Measurements from ENCODE around the gene RCN1. TPM values are rescaled to one million over a fixed set of nuclear protein-coding genes. Genes with fewer than 3 reads are reported as not detected.

RCN1 gene
- total RNA-seq, 1 donor from 2014 or later = 246 TPM

- Mint-ChIP-seq H3K9me3 (no peaks in the 10 kb centered on the region), H3K4me1 (peaks cover 16% of the 10 kb centered on the region), H3K27ac (no peak overlapping the region), H3K27me3 (ENCODE audit: insufficient read depth, low read depth) (peaks cover 2% of the 10 kb centered on the region), H3K4me3 (no peak overlapping the region), H3K36me3 (no peaks in the 10 kb centered on the region)
- Histone ChIP-seq H3K4me1 (no peaks in the 10 kb centered on the region), H3K79me2 (ENCODE audit: low read depth) (no peaks in the 10 kb centered on the region), H3K27ac (no peak overlapping the region), H3K4me2 (no peak overlapping the region), H4K20me1 (ENCODE audit: low read depth) (no peaks in the 10 kb centered on the region), H3K4me3 (no peak overlapping the region), H3K27me3 (no peaks in the 10 kb centered on the region), H3K9me3 (ENCODE audit: low read depth) (no peaks in the 10 kb centered on the region), H2AFZ (replicated peaks) (no peak overlapping the region), H3F3A (ENCODE audit: low read depth) (no peaks in the 10 kb centered on the region), H3K36me3 (no peaks in the 10 kb centered on the region), H3K9ac (no peak overlapping the region)
- no peak for DNase-seq (ENCODE audit: low spot score)
- TF ChIP-seq EZH2phosphoT487 (IDR thresholded peaks at IDR 0.05) = no peak
Observed at GRCh38 chr11:32045456-32045855, 45.4 kb upstream of the RCN1 start.

GRCh38 chr11:32050264-32050663 is 40.6 kb upstream of the RCN1 start:
- Histone ChIP-seq H3K4me2 (no peak overlapping the region), H3K9ac (no peak overlapping the region), H3K27me3 (no peaks in the 10 kb centered on the region), H3K4me3 (no peak overlapping the region), H3K79me2 (ENCODE audit: low read depth) (no peaks in the 10 kb centered on the region), H2AFZ (replicated peaks) (no peak overlapping the region), H3K4me1 (peaks cover 8% of the 10 kb centered on the region), H3K9me3 (ENCODE audit: low read depth) (no peaks in the 10 kb centered on the region), H3K27ac (no peak overlapping the region), H4K20me1 (ENCODE audit: low read depth) (no peaks in the 10 kb centered on the region), H3F3A (ENCODE audit: low read depth) (no peaks in the 10 kb centered on the region), H3K36me3 (no peaks in the 10 kb centered on the region)
- peaks cover 14% of the 10 kb centered on the region for H3K4me1 Mint-ChIP-seq
- no peak overlapping the region for H3K27ac Mint-ChIP-seq
- H3K36me3 Mint-ChIP-seq = no peaks in the 10 kb centered on the region
- no peak overlapping the region for H3K4me3 Mint-ChIP-seq
- no peaks in the 10 kb centered on the region for H3K9me3 Mint-ChIP-seq
- peaks cover 3% of the 10 kb centered on the region for H3K27me3 Mint-ChIP-seq (ENCODE audit: insufficient read depth, low read depth)
- no peak for DNase-seq (ENCODE audit: low spot score)
- TF ChIP-seq CTCF (IDR thresholded peaks at IDR 0.05) = no peak
- TF ChIP-seq EZH2phosphoT487 (IDR thresholded peaks at IDR 0.05) = no peak
- TF ChIP-seq EZH2 (IDR thresholded peaks at IDR 0.05) = no peak

- no peaks in the 10 kb centered on the region for H3K9me3 Mint-ChIP-seq
- H3K4me3 ChIP-seq = no peak overlapping the region
- H3K9ac ChIP-seq = no peak overlapping the region
- H3K4me2 ChIP-seq = no peak overlapping the region
- no peak overlapping the region for H3K27ac ChIP-seq
- peaks cover 6% of the 10 kb centered on the region for H3K27me3 Mint-ChIP-seq (ENCODE audit: insufficient read depth, low read depth)
- H3K36me3 Mint-ChIP-seq = no peaks in the 10 kb centered on the region
- no peak overlapping the region for H3K27ac Mint-ChIP-seq
- H3K79me2 ChIP-seq (ENCODE audit: low read depth) = no peaks in the 10 kb centered on the region
- no peaks in the 10 kb centered on the region for H4K20me1 ChIP-seq (ENCODE audit: low read depth)
- TF ChIP-seq EZH2phosphoT487 (IDR thresholded peaks at IDR 0.05) (no peak), CTCF (IDR thresholded peaks at IDR 0.05) (peak; percentile 87)
- H2AFZ ChIP-seq (replicated peaks) = peak overlapping the region; percentile 63
- H3K4me1 Mint-ChIP-seq = peaks cover 13% of the 10 kb centered on the region
- H3F3A ChIP-seq (ENCODE audit: low read depth) = no peaks in the 10 kb centered on the region
- peaks cover 8% of the 10 kb centered on the region for H3K4me1 ChIP-seq
- DNase-seq (ENCODE audit: low spot score) = peak; percentile 71
- H3K36me3 ChIP-seq = no peaks in the 10 kb centered on the region
- no peaks in the 10 kb centered on the region for H3K27me3 ChIP-seq
- no peaks in the 10 kb centered on the region for H3K9me3 ChIP-seq (ENCODE audit: low read depth)
- no peak overlapping the region for H3K4me3 Mint-ChIP-seq
Observed at GRCh38 chr11:32052215-32052614, 38.7 kb upstream of the RCN1 start.

- Histone ChIP-seq H3K9ac (no peak overlapping the region), H3K27me3 (no peaks in the 10 kb centered on the region), H3K27ac (no peak overlapping the region), H2AFZ (replicated peaks) (peak overlapping the region; percentile 63), H3K4me3 (no peak overlapping the region), H3K4me1 (peaks cover 8% of the 10 kb centered on the region), H3F3A (ENCODE audit: low read depth) (no peaks in the 10 kb centered on the region), H4K20me1 (ENCODE audit: low read depth) (no peaks in the 10 kb centered on the region), H3K4me2 (no peak overlapping the region), H3K9me3 (ENCODE audit: low read depth) (no peaks in the 10 kb centered on the region), H3K79me2 (ENCODE audit: low read depth) (no peaks in the 10 kb centered on the region), H3K36me3 (no peaks in the 10 kb centered on the region)
- no peak overlapping the region for H3K27ac Mint-ChIP-seq
- no peaks in the 10 kb centered on the region for H3K9me3 Mint-ChIP-seq
- no peaks in the 10 kb centered on the region for H3K36me3 Mint-ChIP-seq
- H3K4me1 Mint-ChIP-seq = peaks cover 13% of the 10 kb centered on the region
- DNase-seq (ENCODE audit: low spot score) = no peak
- TF ChIP-seq EZH2 (IDR thresholded peaks at IDR 0.05) (no peak), CTCF (IDR thresholded peaks at IDR 0.05) (no peak), EZH2phosphoT487 (IDR thresholded peaks at IDR 0.05) (no peak)
- peaks cover 6% of the 10 kb centered on the region for H3K27me3 Mint-ChIP-seq (ENCODE audit: insufficient read depth, low read depth)
- H3K4me3 Mint-ChIP-seq = no peak overlapping the region
Observed at GRCh38 chr11:32053151-32053888, 37.6 kb upstream of the RCN1 start.

All from neural progenitor cell (in vitro differentiated cells).